Stimulated activated CD8-positive, alpha-beta memory T cell treated with anti-CD3 and anti-CD28 coated beads, Interleukin-12 subunit alpha, Interleukin-12 subunit beta, amount 100 ng/mL, for 4 hours (primary cell): ENCODE measurements around the gene COL23A1.
"Not testable (repeated sequence)": the region's sequence is repeated elsewhere in the genome, so short reads cannot be mapped to it uniquely, and the experiment has no call there.

Experiments
- DNase-seq: peaks from one replicate; pipeline ENCODE4 v3.0.0-alpha.2; 2020; ENCODE audit warnings: low read depth

The COL23A1 gene

GRCh38 chr5:178588769-178589168 lies 1.4 kb downstream of the COL23A1 start:
- no peak for DNase-seq

- no peak for DNase-seq
Observed at GRCh38 chr5:178587763-178588611, 2.2 kb downstream of the COL23A1 start.

- no peak for DNase-seq
Observed at GRCh38 chr5:178586396-178586795, 3.8 kb downstream of the COL23A1 start.

GRCh38 chr5:178585421-178585820 lies 4.8 kb downstream of the COL23A1 start:
- DNase-seq = not testable (repeated sequence)

- no peak for DNase-seq
Observed at GRCh38 chr5:178583279-178583678, 6.9 kb downstream of the COL23A1 start.

GRCh38 chr5:178582291-178582690 lies 7.9 kb downstream of the COL23A1 start:
- no peak for DNase-seq

- DNase-seq = no peak
Observed at GRCh38 chr5:178581621-178582020, 8.6 kb downstream of the COL23A1 start.

- no peak for DNase-seq
Observed at GRCh38 chr5:178580271-178580955, 9.8 kb downstream of the COL23A1 start.

- DNase-seq = no peak
Observed at GRCh38 chr5:178577944-178578343, 12.2 kb downstream of the COL23A1 start.

- no peak for DNase-seq
Observed at GRCh38 chr5:178577376-178577839, 12.8 kb downstream of the COL23A1 start.

GRCh38 chr5:178576591-178577351 lies 13.4 kb downstream of the COL23A1 start:
- DNase-seq = no peak

- DNase-seq = no peak
Observed at GRCh38 chr5:178573216-178573615, 17.0 kb downstream of the COL23A1 start.

- DNase-seq = no peak
Observed at GRCh38 chr5:178572617-178573016, 17.6 kb downstream of the COL23A1 start.

GRCh38 chr5:178569485-178569884 lies 20.7 kb downstream of the COL23A1 start:
- no peak for DNase-seq

- DNase-seq = no peak
Observed at GRCh38 chr5:178564811-178565550, 25.2 kb downstream of the COL23A1 start.

GRCh38 chr5:178564397-178564796 lies 25.8 kb downstream of the COL23A1 start:
- DNase-seq = no peak

- no peak for DNase-seq
Observed at GRCh38 chr5:178563621-178564020, 26.6 kb downstream of the COL23A1 start.

- DNase-seq = no peak
Observed at GRCh38 chr5:178561746-178562264, 28.4 kb downstream of the COL23A1 start.

GRCh38 chr5:178560911-178561310 lies 29.3 kb downstream of the COL23A1 start:
- no peak for DNase-seq

- no peak for DNase-seq
Observed at GRCh38 chr5:178557416-178557815, 32.8 kb downstream of the COL23A1 start.

GRCh38 chr5:178555771-178556211 lies 34.4 kb downstream of the COL23A1 start:
- no peak for DNase-seq
